Measurements from ENCODE around the gene RXRA.

Gene RXRA

DNA sequence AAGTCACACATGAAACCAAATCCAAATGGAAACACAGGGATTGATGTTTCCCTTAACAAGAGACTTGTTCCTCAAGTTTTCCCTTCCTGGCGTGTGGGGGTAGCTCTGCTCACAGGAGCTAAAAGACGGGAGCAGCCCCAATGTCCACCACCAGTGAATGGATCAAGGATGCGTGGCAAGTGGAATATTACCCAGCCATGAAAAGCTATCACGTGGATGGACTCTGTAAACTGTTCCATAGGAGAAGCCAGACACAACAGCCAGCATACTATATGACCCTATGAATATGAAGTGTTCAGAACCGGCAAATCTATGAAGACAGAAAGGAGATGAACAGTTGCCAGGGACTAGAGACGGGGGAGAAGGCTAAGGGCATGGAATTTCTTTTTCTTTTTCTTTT, 28.3 kb upstream of the RXRA start:
- no peak overlapping the region for H3K4me3 ChIP-seq (ENCODE audit: low read length)
- TF ChIP-seq, protein P1, sequence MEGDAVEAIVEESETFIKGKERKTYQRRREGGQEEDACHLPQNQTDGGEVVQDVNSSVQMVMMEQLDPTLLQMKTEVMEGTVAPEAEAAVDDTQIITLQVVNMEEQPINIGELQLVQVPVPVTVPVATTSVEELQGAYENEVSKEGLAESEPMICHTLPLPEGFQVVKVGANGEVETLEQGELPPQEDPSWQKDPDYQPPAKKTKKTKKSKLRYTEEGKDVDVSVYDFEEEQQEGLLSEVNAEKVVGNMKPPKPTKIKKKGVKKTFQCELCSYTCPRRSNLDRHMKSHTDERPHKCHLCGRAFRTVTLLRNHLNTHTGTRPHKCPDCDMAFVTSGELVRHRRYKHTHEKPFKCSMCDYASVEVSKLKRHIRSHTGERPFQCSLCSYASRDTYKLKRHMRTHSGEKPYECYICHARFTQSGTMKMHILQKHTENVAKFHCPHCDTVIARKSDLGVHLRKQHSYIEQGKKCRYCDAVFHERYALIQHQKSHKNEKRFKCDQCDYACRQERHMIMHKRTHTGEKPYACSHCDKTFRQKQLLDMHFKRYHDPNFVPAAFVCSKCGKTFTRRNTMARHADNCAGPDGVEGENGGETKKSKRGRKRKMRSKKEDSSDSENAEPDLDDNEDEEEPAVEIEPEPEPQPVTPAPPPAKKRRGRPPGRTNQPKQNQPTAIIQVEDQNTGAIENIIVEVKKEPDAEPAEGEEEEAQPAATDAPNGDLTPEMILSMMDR (conservative IDR thresholded peaks at IDR 0.05; ENCODE audit: low read length) = no peak
- no peak for DNase-seq (ENCODE audit: low read depth)

DNA sequence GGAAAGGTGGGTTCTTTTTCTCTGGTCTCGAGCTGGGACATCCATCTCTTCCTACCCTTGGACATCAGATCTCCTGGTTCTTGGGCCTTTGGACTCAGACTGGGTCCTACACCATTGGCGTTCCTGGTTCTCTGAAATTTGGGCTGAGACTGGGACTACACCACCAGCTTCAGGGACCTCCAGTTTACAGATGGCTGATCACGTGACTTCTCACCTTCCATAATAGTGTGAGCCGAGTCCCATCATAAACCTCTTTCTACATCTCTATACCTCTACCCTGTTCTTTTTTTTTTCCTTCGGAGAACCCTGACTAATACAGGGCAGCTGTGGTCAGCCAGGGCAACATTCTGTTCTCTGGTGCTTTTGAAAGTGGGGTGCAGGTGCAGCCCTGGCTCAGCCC, 27.2 kb upstream of the RXRA start:
- TF ChIP-seq, protein P1 (conservative IDR thresholded peaks at IDR 0.05; ENCODE audit: low read length) = no peak
- H3K4me3 ChIP-seq (ENCODE audit: low read length) = no peak overlapping the region
- no peak for DNase-seq (ENCODE audit: low read depth)

DNA sequence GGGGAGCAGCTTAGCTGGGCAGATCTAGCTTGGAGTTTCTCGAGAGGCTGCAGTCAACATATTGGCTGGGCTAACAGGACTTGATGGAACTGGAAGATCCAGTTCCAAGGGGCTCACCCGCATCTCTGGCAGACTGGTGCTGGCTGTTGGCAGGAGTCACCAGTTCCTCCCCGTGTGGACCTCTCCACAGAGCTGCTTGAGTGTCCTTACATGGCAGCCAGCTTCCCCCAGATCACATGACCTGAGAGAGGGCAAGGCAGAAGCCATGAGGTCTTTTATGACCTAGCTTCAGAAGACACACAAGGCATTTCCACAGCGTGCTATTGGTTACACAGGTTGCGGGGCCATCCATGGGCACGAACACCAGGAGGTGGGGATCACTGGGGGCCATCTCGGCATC, 26.4 kb upstream of the RXRA start:
- no peak for DNase-seq (ENCODE audit: low read depth)
- TF ChIP-seq, protein P1 (conservative IDR thresholded peaks at IDR 0.05; ENCODE audit: low read length) = no peak
- H3K4me3 ChIP-seq (ENCODE audit: low read length) = no peak overlapping the region

DNA sequence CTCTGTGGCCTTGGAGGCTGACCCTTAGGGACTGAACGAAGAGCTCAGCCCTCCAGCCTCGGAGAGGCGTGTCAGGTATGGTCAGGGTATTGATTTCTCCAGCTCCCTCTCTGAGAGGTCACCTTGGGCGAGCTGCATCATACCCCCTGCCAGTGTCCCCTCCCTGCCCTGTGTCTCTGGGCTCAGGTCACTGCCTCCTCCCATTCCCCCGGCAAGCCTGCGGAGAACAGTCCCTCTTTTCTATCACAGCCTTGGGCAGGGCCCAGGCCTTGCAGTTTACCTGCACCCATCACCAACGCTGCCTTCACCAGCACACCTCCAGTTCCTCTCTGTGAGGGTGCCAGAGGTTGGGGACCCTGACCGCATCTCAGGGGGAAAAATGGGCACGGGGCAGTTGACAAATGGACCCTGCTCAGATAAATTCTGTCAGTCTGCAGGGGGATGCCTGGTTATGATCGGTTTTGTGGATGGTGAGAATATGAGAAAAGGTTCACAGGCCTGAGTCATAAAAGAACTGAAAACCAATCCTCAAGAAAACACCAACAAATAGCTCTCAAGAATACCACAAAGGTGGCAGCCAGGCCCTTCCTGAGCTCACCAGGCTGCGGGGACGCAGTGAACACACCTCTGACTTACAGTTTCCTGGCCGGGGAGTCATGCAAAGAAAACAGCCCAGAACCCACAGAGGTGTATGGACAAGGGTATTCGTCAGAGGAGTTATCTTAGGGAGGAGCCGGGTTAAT, 24.7 kb upstream of the RXRA start:
- DNase-seq (ENCODE audit: low read depth) = no peak
- no peak overlapping the region for H3K4me3 ChIP-seq (ENCODE audit: low read length)
- TF ChIP-seq, protein P1 (conservative IDR thresholded peaks at IDR 0.05; ENCODE audit: low read length) = no peak

DNA sequence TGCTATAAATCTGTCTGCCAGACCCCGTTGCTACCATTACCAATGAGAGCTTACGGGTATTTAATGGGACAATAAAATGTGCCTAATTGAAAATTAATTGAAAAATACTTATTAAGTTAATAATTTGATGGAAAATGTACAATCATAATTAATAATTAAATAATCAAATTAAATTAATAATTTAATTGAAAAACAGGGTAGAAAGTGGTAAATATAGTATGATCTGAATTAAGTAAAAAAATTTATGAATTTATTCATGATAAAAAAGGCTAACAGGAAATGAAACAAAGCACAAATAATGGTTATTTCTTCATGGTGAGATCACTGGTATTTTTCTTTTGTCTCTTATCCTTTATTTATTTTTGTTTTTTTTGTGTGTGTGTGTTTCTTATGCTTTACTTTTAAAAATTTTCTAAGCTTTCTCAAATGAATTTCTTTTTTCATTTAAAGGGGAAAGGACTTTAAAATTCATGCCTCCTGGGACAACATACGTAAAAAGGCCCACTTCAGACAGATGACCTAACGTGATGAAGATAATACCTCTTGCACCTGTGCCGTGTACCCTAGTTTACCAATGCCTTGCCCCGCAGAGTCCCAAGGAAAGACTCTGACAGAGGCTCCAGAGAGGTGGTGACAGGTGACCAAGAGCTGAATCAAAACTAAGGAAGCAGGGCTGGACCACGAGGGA, 24.0 kb upstream of the RXRA start:
- TF ChIP-seq, protein P1 (conservative IDR thresholded peaks at IDR 0.05; ENCODE audit: low read length) = no peak

DNA sequence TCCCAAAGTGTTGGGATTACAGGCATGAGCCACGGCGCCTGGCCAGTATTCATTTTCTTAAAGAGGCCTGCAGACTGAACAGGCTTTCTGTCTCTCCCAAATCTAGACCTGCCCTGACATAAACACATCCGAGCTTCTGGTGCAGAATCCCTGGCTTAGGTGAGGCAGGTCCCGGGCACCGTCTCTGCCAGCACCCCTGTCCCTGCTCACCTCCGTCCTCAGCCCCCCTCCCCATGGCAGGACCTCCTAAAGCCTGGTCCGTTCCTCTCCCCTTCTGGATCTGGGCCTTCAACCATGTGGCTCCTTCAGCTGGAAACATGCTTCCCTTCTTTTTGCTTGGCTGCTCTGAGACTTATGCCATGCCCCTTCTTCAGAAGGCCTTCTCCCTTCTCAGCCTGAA, 22.7 kb upstream of the RXRA start:
- no peak overlapping the region for H3K4me3 ChIP-seq (ENCODE audit: low read length)
- no peak for DNase-seq (ENCODE audit: low read depth)
- TF ChIP-seq, protein P1 (conservative IDR thresholded peaks at IDR 0.05; ENCODE audit: low read length) = no peak

More for the DNA sequence above, 24.0 kb upstream of the RXRA start:
- H3K4me3 ChIP-seq (ENCODE audit: low read length) = no peak overlapping the region
- DNase-seq (ENCODE audit: low read depth) = no peak

DNA sequence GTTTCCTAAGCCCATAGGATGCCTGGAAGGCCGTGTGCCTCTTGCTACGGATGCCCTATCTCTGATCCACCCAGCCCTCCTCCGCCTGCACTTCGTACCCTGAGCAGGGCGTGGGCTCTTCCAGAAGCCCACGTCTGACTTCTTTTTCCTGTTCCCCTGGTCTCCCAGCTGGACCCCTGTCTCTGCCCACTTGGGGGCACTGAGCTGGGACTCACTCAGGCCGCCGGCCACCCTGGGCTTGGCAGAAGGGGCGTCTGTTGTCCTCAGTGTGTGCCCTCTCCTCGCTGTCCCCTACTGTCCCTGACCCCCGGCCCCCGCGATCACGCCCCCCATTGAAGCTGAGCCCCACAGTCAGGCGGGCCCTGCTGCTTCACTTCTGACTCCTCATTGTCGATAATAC, 22.0 kb upstream of the RXRA start:
- DNase-seq (ENCODE audit: low read depth) = no peak
- H3K4me3 ChIP-seq (ENCODE audit: low read length) = no peak overlapping the region
- TF ChIP-seq, protein P1 (conservative IDR thresholded peaks at IDR 0.05; ENCODE audit: low read length) = no peak
